HT-29 (cell line): ENCODE data around the gene UTP20. TPM values are rescaled to one million over a fixed set of nuclear protein-coding genes. Genes with fewer than 3 reads are reported as not detected.
"Not testable (repeated sequence)": the region's sequence is repeated elsewhere in the genome, so short reads cannot be mapped to it uniquely, and the experiment has no call there.

Experiments used
- DNase-seq: peaks from one replicate; pipeline ENCODE4 v3.0.0-alpha.2; 2015; ENCODE audit warnings: low spot score
- total RNA-seq: library from RNA; depleted of rRNA; stranded (reverse); fragments of >200 nt; shearing (Covaris generic); gene quantifications from 2 replicates; pipeline ENCODE4 v1.2.3, GENCODE V29; 2014

The UTP20 gene
- total RNA-seq, 1 experiment from 2014 or later: 8.0 TPM

GRCh38 chr12:101327051-101327450 is 47.1 kb downstream of the UTP20 start:
- no peak for DNase-seq

DNA sequence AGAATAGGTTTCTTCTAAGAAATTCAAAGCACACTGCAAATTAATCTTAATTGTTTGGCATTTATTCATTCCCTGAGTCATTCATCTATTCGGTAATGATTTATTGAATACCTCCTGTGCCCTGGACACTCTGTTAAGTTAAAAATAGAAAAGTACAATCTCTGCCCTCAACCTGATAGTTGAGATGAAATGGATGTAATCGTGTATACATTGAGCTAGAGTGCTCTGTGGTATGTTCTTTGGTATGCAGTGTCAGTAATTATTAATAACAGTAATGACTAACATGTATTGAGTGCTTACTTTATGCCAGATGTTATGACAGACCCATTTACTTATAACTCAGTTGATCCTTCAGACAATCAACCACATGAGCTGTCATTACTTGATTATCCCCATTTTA is 47.6 kb downstream of the UTP20 start:
- no peak for DNase-seq

- no peak for DNase-seq
These were observed 49.0 kb downstream of the UTP20 start for GRCh38 chr12:101328917-101329316.

GRCh38 chr12:101330631-101331030 is 50.7 kb downstream of the UTP20 start:
- no peak for DNase-seq

- no peak for DNase-seq
These were observed 56.5 kb downstream of the UTP20 start for GRCh38 chr12:101336437-101336836.

DNA sequence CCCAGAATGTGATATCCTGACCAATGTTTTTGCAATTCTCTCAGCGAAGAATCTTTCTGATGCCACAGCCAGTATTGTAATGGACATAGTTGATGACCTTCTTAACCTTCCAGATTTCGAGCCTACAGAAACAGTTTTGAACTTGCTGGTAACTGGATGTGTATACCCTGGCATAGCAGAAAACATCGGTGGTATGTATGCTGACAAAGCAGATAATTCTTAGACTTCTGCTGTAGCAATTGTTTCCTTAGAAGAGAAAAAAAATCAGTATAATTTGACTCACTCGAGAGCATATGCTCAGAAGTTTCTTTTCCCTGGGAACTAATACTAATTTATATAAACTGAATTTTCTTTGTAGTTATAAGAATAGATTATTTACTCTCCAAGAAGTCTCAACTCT is 58.2 kb downstream of the UTP20 start:
- no peak for DNase-seq

DNA sequence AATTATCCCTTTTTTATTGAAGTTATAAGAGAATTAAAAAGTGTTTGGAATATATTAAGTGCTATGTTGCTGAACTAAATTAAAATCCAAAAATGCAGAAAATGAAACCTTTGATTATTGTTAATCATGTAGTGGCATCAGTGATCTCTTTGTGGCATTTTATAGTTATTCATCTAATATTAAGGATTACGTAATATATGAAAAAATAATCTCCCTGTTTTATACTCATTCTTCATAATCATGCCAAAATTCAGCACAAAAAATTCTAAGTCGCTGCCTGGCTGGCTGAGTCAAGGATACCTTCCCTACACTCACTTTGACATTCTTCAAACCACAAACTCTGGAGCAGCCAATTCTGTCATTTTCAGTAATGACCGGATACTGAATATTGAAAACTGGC is 64.0 kb downstream of the UTP20 start:
- no peak for DNase-seq

GRCh38 chr12:101351682-101352081 is 71.8 kb downstream of the UTP20 start:
- no peak for DNase-seq

DNA sequence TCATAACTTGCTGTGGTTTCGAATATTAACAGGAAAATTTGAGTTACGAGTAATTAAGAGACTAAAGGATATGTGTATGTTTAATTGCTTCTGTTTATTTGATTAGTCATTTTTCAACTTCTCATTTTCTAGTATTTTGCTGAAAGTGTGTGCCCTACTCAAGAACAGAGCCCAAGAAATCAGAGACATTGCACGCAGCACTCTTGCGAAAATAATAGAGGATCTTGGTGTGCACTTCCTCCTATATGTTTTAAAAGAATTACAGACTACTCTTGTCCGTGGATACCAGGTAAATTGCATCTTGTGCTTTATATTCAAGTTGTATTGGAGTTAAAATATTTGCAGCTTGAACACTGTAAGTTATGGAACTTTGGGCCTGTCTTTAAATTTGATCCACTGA is 76.9 kb downstream of the UTP20 start:
- no peak for DNase-seq

DNA sequence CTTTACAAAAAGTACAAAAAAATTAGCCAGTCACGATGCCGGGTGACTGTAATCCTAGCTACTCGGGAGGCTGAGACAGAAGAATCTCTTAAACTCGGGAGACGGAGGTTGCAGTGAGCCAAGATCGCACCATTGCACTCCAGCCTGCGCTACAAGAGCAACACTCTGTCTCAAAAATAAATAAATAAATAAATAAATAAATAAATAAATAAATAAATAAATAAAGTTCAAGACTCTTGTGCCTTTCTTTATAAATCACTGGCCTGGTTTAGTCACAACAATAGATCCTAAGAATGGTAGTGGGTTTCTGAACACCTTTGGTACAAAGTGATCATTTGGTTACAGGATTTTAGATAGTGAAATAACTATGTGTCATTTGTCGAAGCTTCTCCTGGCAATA is 81.5 kb downstream of the UTP20 start:
- no peak for DNase-seq

- no peak for DNase-seq
These were observed 88.1 kb downstream of the UTP20 start for GRCh38 chr12:101368016-101368415.

GRCh38 chr12:101372431-101372830 is 92.5 kb downstream of the UTP20 start:
- DNase-seq: no peak

- no peak for DNase-seq
These were observed 95.7 kb downstream of the UTP20 start for GRCh38 chr12:101375573-101375972.

- DNase-seq: no peak
These were observed 99.2 kb downstream of the UTP20 start for GRCh38 chr12:101379149-101379548.

DNA sequence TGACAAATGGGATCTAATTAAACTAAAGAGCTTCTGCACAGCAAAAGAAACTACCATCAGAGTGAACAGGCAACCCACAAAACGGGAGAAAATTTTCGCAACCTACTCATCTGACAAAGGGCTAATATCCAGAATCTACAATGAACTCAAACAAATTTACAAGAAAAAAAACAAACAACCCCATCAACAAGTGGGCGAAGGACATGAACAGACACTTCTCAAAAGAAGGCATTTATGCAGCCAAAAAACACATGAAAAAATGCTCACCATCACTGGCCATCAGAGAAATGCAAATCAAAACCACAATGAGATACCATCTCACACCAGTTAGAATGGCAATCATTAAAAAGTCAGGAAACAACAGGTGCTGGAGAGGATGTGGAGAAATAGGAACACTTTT is 111.3 kb downstream of the UTP20 start:
- not testable (repeated sequence) for DNase-seq

GRCh38 chr12:101407049-101407435 is 127.1 kb downstream of the UTP20 start:
- DNase-seq: no peak

- peak; percentile 91 for DNase-seq
These were observed 127.8 kb downstream of the UTP20 start, which contains the start of gene ARL1 for GRCh38 chr12:101407436-101408345. ARL1 (minus strand) TSS chr12:101407772; CDS start chr12:101407645, 127 bp downstream.

DNA sequence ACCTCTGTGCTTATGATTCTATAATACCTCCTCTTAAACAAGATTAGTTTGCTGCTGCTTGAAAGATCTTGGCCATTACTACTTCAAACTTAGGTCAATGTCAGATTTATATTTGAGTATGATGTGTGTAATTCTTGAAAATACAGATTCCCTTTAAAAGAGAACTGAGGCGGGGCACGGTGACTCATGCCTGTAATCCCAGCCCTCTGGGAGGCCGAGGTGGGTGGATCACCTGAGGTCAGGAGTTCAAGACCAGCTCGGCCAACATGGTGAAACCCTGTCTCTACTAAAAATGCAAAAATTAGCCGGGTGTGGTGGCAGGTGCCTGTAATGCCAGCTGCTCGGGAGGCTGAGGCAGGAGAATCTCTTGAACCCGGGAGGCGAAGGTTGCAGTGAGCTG is 130.3 kb downstream of the UTP20 start:
- not testable (repeated sequence) for DNase-seq

- peak; percentile 92 for DNase-seq
These were observed 134.7 kb downstream of the UTP20 start for GRCh38 chr12:101414533-101415119.

DNA sequence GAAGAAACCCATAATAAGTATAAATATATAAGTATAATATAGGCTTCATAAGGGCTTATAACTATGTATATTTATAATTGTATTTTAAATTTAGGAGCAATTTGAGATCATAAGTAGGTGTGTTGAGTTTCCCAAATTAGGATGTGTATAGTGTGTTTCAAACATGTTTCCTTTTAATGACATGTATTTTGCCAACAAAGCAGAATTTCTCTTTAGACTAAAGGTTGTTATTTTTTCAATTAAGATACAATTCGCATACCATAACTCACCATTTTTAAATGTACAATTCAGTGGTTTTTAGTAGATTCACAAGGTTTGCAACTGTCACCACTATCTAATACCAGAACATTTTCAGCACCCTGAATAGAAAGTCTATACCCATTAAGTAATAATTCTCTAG is 135.3 kb downstream of the UTP20 start:
- no peak for DNase-seq

DNA sequence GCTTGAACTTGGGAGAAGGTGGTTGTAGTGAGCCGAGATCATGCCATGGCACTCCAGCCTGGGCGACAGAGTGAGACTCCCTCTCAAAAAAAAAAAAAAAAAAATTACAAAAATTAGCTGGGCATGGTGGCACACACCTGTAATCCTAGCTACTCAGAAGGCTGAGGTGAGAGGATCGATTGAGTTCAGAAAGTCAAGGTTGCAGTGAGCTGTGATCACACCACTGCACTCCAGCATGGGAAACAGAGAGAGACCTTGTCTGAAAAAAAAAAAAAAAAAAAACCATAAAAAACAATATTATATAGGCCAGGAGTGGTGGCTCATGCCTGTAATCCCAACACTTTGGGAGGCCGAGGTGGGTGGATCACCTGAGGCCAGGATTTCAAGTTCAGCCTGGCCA is 142.2 kb downstream of the UTP20 start:
- not testable (repeated sequence) for DNase-seq

GRCh38 chr12:101424620-101425019 is 144.7 kb downstream of the UTP20 start:
- DNase-seq: no peak

GRCh38 chr12:101430456-101430855 is 150.6 kb downstream of the UTP20 start:
- no peak for DNase-seq
